Left lung (tissue), 10 donors: ENCODE results near the gene HTRA3. TPM values are rescaled to one million over a fixed set of nuclear protein-coding genes. Genes with fewer than 3 reads are reported as not detected.

Experiments
- ATAC-seq: fragments of 200-7000 bp; cut with Tn5 transposase; one replicate; pipeline ENCODE4 v1.9.1; 2020; ENCODE audit warnings: moderate library complexity
- DNase-seq, 4 donors: peaks; one replicate each; pipeline ENCODE4 v3.0.0-alpha.2; 2013 to 2020
- H3K27ac ChIP-seq, 2 donors: fragments of 200-600 bp; sonication (generic) in 1 of 2; one replicate each; pipeline versions ENCODE4 v1.5.0 to v1.8.0; 2020 to 2021
- H3K27me3 ChIP-seq, 2 donors: fragments of 200-600 bp; sonication (generic) in 1 of 2; one replicate each; pipeline versions ENCODE4 v1.5.0 to v1.8.0; 2020 to 2021
- H3K36me3 ChIP-seq, 2 donors: fragments of 200-600 bp; sonication (generic) in 1 of 2; one replicate each; pipeline versions ENCODE4 v1.5.0 to v1.8.0; 2020 to 2021
- H3K4me1 ChIP-seq, 2 donors: fragments of 200-600 bp; one replicate each; pipeline ENCODE4 v1.8.0; 2021
- H3K4me3 ChIP-seq, 2 donors: fragments of 200-600 bp; sonication (generic) in 1 of 2; one replicate each; pipeline versions ENCODE4 v1.5.0 to v1.8.0; 2020 to 2021; ENCODE audit warnings: mild to moderate bottlenecking in 1 of 2
- H3K9me3 ChIP-seq, 2 donors: fragments of 200-600 bp; sonication (generic) in 1 of 2; one replicate each; pipeline versions ENCODE4 v1.5.0 to v1.8.0; 2020 to 2021
- intact Hi-C, 2 donors: fragments of 100-400 bp; cut with DNase I; formaldehyde crosslinking; loops; one replicate each; pipeline versions ENCODE4 v1.11.2 to v1.14.2; 2022
- polyA plus RNA-seq, 6 donors: library from polyadenylated mRNA; unstranded; fragments of 120-200 nt; gene quantifications; one replicate each; pipeline ENCODE4 v1.2.1, GENCODE V29; 2013; ENCODE audit not compliant: insufficient read length in 6 of 6
- total RNA-seq, 2 donors: library from RNA; stranded (reverse); fragmentation: NEBNext Ultra II Directional; extraction: Animal tissue kit (Norgen Biotek cat#: 25700); gene quantifications; one replicate each; pipeline ENCODE4 v1.2.1, GENCODE V29; 2021
- TF ChIP-seq, protein P1 (sequence below), 2 donors: fragments of 200-600 bp; sonication (generic) in 1 of 2; IDR thresholded peaks; one replicate each; pipeline versions ENCODE4 v1.5.0 to v1.8.0; 2021; ENCODE audit warnings: antibody characterized with exemption in 2 of 2
- donor health status: DM: no; HTN: yes; CAD: no.
- donor health status: DM: no; HTN: no; CAD: no.

HTRA3 gene
- total and polyA plus RNA-seq, 8 donors, result 9.7 to 18.3 (median 12.1) TPM

GRCh38 chr4:8291036-8291682, 21.6 kb downstream of the HTRA3 start:
- Histone ChIP-seq H3K4me3 (no peak overlapping the region), H3K27me3 (no peaks in the 10 kb centered on the region), H3K27ac (no peak overlapping the region), H3K36me3 (peaks cover 0 to 27% of the 10 kb centered on the region in 2 donors), H3K9me3 (no peaks in the 10 kb centered on the region), H3K4me1 (peaks cover 0 to 4% of the 10 kb centered on the region in 2 donors)
- peak in 2 of 4 donors; percentile 24 to 72 for DNase-seq
- intact Hi-C loops, result no loop called here
- TF ChIP-seq, protein P1, sequence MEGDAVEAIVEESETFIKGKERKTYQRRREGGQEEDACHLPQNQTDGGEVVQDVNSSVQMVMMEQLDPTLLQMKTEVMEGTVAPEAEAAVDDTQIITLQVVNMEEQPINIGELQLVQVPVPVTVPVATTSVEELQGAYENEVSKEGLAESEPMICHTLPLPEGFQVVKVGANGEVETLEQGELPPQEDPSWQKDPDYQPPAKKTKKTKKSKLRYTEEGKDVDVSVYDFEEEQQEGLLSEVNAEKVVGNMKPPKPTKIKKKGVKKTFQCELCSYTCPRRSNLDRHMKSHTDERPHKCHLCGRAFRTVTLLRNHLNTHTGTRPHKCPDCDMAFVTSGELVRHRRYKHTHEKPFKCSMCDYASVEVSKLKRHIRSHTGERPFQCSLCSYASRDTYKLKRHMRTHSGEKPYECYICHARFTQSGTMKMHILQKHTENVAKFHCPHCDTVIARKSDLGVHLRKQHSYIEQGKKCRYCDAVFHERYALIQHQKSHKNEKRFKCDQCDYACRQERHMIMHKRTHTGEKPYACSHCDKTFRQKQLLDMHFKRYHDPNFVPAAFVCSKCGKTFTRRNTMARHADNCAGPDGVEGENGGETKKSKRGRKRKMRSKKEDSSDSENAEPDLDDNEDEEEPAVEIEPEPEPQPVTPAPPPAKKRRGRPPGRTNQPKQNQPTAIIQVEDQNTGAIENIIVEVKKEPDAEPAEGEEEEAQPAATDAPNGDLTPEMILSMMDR (IDR thresholded peaks at IDR 0.05), result no peak
- ATAC-seq, result no peak

- intact Hi-C loops, result no loop called here
- Histone ChIP-seq H3K27me3 (no peaks in the 10 kb centered on the region), H3K36me3 (peaks cover 0 to 34% of the 10 kb centered on the region in 2 donors), H3K4me3 (no peak overlapping the region), H3K9me3 (no peaks in the 10 kb centered on the region), H3K4me1 (peaks cover 0 to 4% of the 10 kb centered on the region in 2 donors), H3K27ac (no peak overlapping the region)
- ATAC-seq, result no peak
- TF ChIP-seq, protein P1 (IDR thresholded peaks at IDR 0.05), result no peak
- peak in 2 of 4 donors; percentile 11 to 37 for DNase-seq
Observed at GRCh38 chr4:8291701-8292477, 22.3 kb downstream of the HTRA3 start.

GRCh38 chr4:8292478-8293107, 23.0 kb downstream of the HTRA3 start:
- ATAC-seq (no peak), DNase-seq (peak in 2 of 4 donors; percentile 22 to 52)
- Histone ChIP-seq H3K27ac (no peak overlapping the region), H3K36me3 (peaks cover 0 to 35% of the 10 kb centered on the region in 2 donors), H3K27me3 (no peaks in the 10 kb centered on the region), H3K4me3 (no peak overlapping the region), H3K4me1 (peaks cover 0 to 1% of the 10 kb centered on the region in 2 donors), H3K9me3 (no peaks in the 10 kb centered on the region)
- intact Hi-C loops, result no loop called here
- TF ChIP-seq, protein P1 (IDR thresholded peaks at IDR 0.05), result no peak

DNA sequence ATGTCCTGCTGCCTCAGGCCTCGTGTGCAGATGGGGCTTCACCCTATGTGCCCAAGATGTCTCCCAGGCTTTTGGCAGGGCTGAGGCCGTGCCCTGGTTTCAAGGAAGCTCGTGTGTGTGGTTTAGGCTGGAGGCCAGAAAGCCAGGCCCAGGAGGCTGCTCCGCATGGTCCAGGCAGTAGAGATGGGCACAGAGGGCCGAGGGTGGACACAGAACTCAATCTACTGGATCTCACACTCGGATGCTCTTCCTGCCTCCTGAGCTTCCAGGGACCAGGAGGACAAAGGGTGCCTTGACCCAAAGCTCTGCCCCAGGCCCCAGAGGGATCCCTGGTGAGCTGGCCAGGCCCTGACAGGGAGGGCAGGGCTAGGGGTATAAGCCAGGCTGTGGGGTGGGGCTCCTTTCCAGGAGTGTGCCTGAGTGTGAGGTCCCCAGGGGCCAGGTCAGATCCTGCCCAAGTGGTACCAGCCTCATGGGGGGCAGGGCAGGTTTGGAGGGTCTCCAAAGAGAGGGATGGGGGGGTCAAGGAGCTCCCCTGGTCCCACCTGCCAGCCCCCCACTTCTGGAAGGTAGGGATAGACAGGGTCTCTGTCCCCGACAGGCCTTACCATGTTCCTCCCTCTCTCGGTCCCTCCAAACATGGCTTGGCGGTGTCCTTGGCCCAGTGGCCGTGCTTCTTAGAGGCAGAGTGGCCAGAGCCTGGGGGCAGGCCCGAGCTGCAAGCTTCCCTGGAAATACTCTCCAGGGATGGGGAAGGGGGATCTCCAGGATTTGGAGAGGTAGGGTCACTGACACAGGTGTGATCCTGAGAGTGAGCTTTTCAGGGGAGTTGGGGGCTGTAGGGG, 23.8 kb downstream of the HTRA3 start:
- Histone ChIP-seq H3K4me1 (no peaks in the 10 kb centered on the region), H3K9me3 (no peaks in the 10 kb centered on the region), H3K27me3 (no peaks in the 10 kb centered on the region), H3K36me3 (peaks cover 0 to 35% of the 10 kb centered on the region in 2 donors), H3K27ac (no peak overlapping the region), H3K4me3 (no peak overlapping the region)
- TF ChIP-seq, protein P1 (IDR thresholded peaks at IDR 0.05), result no peak
- DNase-seq (peak in 2 of 4 donors; percentile 21 to 43), ATAC-seq (no peak)
- intact Hi-C loops, result no loop called here
